ENCODE measurements around the gene FOXP3. TPM values are rescaled to one million over a fixed set of nuclear protein-coding genes. Genes with fewer than 3 reads are reported as not detected.

Gene FOXP3
- total RNA-seq, 1 donor from 2014 or later = 0.29 TPM

GRCh38 chrX:49246541-49246940 lies 18.0 kb downstream of the FOXP3 start:
- CTCF ChIA-PET = no interaction called here
- Mint-ChIP-seq H3K27me3 (no peaks in the 10 kb centered on the region), H3K4me3 (no peak overlapping the region), H3K4me1 (no peaks in the 10 kb centered on the region), H3K27ac (no peak overlapping the region), H3K36me3 (ENCODE audit: low read depth) (peaks cover 59% of the 10 kb centered on the region), H3K9me3 (no peaks in the 10 kb centered on the region)
- intact Hi-C loops (cut with micrococcal nuclease) = no loop called here
- DNase-seq = no peak
- POLR2A ChIA-PET = no interaction called here
- ATAC-seq (ENCODE audit: low read depth) = no peak
- no peak for TF ChIP-seq CTCF (IDR thresholded peaks at IDR 0.05)

- H3K27ac Mint-ChIP-seq = no peak overlapping the region
These were observed 20.3 kb downstream of the FOXP3 start for GRCh38 chrX:49244207-49244606.

GRCh38 chrX:49243166-49243565 lies 21.3 kb downstream of the FOXP3 start:
- H3K27ac Mint-ChIP-seq = no peak overlapping the region
- no peaks in the 10 kb centered on the region for H3K9me3 Mint-ChIP-seq
- no peaks in the 10 kb centered on the region for H3K4me1 Mint-ChIP-seq
- ATAC-seq (ENCODE audit: low read depth) (no peak), DNase-seq (no peak)
- CTCF ChIA-PET = no interaction called here
- no peaks in the 10 kb centered on the region for H3K27me3 Mint-ChIP-seq
- no peak for TF ChIP-seq CTCF (IDR thresholded peaks at IDR 0.05)
- H3K4me3 Mint-ChIP-seq = no peak overlapping the region
- POLR2A ChIA-PET = no interaction called here
- intact Hi-C loops (cut with micrococcal nuclease) = no loop called here
- H3K36me3 Mint-ChIP-seq (ENCODE audit: low read depth) = peaks cover 43% of the 10 kb centered on the region

More at GRCh38 chrX:49244207-49244606, 20.3 kb downstream of the FOXP3 start:
- no peak overlapping the region for H3K4me3 Mint-ChIP-seq
- CTCF ChIA-PET = no interaction called here
- no peak for TF ChIP-seq CTCF (IDR thresholded peaks at IDR 0.05)
- intact Hi-C loops (cut with micrococcal nuclease) = no loop called here
- no peaks in the 10 kb centered on the region for H3K4me1 Mint-ChIP-seq
- POLR2A ChIA-PET = no interaction called here
- DNase-seq (no peak), ATAC-seq (ENCODE audit: low read depth) (no peak)
- H3K9me3 Mint-ChIP-seq = no peaks in the 10 kb centered on the region
- H3K36me3 Mint-ChIP-seq (ENCODE audit: low read depth) = peaks cover 52% of the 10 kb centered on the region
- no peaks in the 10 kb centered on the region for H3K27me3 Mint-ChIP-seq

GRCh38 chrX:49242545-49243066 lies 21.9 kb downstream of the FOXP3 start:
- TF ChIP-seq CTCF (IDR thresholded peaks at IDR 0.05) = no peak
- intact Hi-C loops (cut with micrococcal nuclease) = no loop called here
- no peak for ATAC-seq (ENCODE audit: low read depth)
- H3K27ac Mint-ChIP-seq = no peak overlapping the region
- H3K9me3 Mint-ChIP-seq = no peaks in the 10 kb centered on the region
- POLR2A ChIA-PET = no interaction called here
- no peaks in the 10 kb centered on the region for H3K27me3 Mint-ChIP-seq
- H3K4me3 Mint-ChIP-seq = no peak overlapping the region
- H3K36me3 Mint-ChIP-seq (ENCODE audit: low read depth) = peaks cover 41% of the 10 kb centered on the region
- DNase-seq = no peak
- no peaks in the 10 kb centered on the region for H3K4me1 Mint-ChIP-seq
- CTCF ChIA-PET = no interaction called here

GRCh38 chrX:49238735-49239134 lies 25.8 kb downstream of the FOXP3 start:
- intact Hi-C loops (cut with micrococcal nuclease) = no loop called here
- DNase-seq (no peak), ATAC-seq (ENCODE audit: low read depth) (no peak)
- POLR2A ChIA-PET = no interaction called here
- no peak overlapping the region for H3K4me3 Mint-ChIP-seq
- no peak overlapping the region for H3K27ac Mint-ChIP-seq
- peaks cover 20% of the 10 kb centered on the region for H3K36me3 Mint-ChIP-seq (ENCODE audit: low read depth)
- H3K4me1 Mint-ChIP-seq = peaks cover 17% of the 10 kb centered on the region
- H3K9me3 Mint-ChIP-seq = no peaks in the 10 kb centered on the region
- CTCF ChIA-PET = no interaction called here
- TF ChIP-seq CTCF (IDR thresholded peaks at IDR 0.05) = no peak
- H3K27me3 Mint-ChIP-seq = no peaks in the 10 kb centered on the region
